Chondrocyte (in vitro differentiated cells): ENCODE measurements around the gene NOP9. TPM values are rescaled to one million over a fixed set of nuclear protein-coding genes. Genes with fewer than 3 reads are reported as not detected.

ENCODE experiments used
- DNase-seq: peaks from one replicate; pipeline ENCODE4 v3.0.0; 2021; ENCODE audit warnings: mixed read lengths, low spot score
- H3K27ac Mint-ChIP-seq: one replicate; pipeline ENCODE4 v1.8.0; 2021; ENCODE audit warnings: mild to moderate bottlenecking, moderate library complexity, mixed read lengths; ENCODE audit not compliant: unreplicated experiment
- H3K27me3 Mint-ChIP-seq: 2 replicates; pipeline ENCODE4 v1.8.0; 2021; ENCODE audit warnings: low read depth, mixed read lengths
- H3K36me3 Mint-ChIP-seq: 2 replicates; pipeline ENCODE4 v1.8.0; 2021; ENCODE audit warnings: low read depth, mixed read lengths
- H3K4me1 Mint-ChIP-seq: 2 replicates; pipeline ENCODE4 v1.8.0; 2021; ENCODE audit warnings: low read depth, mild to moderate bottlenecking, mixed read lengths
- H3K4me3 Mint-ChIP-seq: one replicate; pipeline ENCODE4 v1.8.0; 2021; ENCODE audit warnings: mild to moderate bottlenecking, moderate library complexity, mixed read lengths; ENCODE audit not compliant: unreplicated experiment
- H3K9me3 Mint-ChIP-seq: 2 replicates; pipeline ENCODE4 v1.8.0; 2021; ENCODE audit warnings: low read depth, mixed read lengths
- total RNA-seq: library from RNA; stranded (reverse); gene quantifications from 3 replicates; pipeline ENCODE4 v1.2.1, GENCODE V29; 2021
- TF ChIP-seq, protein P1 (sequence below): fragments of 200-600 bp; sonication (generic); IDR thresholded peaks from 2 replicates; pipeline ENCODE4 v1.5.0; 2021; ENCODE audit warnings: antibody characterized with exemption, mild to moderate bottlenecking, moderate library complexity

Gene NOP9
- total RNA-seq, 1 donor from 2014 or later = 19.4 TPM

DNA sequence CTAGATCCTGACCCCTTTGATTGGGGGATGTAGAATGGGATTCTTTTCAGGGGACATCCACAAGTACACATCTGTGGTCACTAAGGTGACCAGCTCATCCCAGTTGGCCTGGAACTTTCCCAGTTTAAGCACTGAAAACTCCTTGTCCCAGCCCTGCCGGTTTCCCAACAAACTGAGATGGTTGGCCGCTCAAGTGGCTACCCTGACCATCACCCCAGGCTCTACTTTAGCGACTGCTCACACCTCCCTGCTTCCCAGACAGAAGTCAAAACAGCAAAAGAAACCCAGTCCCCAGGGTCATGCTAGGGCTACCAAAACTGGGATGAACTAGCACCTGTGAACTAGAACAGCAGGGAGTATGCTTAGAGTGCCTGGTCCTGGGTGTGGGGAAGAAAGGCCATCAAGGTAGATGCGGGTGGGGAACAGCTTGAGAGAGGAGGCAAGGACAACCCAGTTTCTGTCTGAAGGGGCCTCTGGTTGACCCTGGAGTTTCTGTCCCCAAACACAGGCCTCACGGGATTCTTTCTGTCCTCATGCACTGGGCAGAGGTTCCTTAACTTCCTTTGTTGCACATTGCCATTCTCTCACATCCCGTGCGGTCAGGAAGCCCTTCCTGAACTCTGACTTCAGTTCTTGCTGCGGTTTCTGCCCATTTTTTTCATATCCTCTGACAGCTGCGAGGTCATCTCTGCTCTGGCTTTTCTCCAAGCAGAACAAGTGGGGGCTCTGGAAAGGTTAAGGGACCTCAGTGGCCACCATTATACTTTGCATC lies 13.3 kb downstream of the NOP9 start:
- DNase-seq = no peak
- Mint-ChIP-seq H3K4me1 (peaks cover 9% of the 10 kb centered on the region), H3K36me3 (peaks cover 4% of the 10 kb centered on the region), H3K4me3 (no peak overlapping the region), H3K27me3 (no peaks in the 10 kb centered on the region), H3K9me3 (no peaks in the 10 kb centered on the region), H3K27ac (no peak overlapping the region)
- TF ChIP-seq, protein P1, sequence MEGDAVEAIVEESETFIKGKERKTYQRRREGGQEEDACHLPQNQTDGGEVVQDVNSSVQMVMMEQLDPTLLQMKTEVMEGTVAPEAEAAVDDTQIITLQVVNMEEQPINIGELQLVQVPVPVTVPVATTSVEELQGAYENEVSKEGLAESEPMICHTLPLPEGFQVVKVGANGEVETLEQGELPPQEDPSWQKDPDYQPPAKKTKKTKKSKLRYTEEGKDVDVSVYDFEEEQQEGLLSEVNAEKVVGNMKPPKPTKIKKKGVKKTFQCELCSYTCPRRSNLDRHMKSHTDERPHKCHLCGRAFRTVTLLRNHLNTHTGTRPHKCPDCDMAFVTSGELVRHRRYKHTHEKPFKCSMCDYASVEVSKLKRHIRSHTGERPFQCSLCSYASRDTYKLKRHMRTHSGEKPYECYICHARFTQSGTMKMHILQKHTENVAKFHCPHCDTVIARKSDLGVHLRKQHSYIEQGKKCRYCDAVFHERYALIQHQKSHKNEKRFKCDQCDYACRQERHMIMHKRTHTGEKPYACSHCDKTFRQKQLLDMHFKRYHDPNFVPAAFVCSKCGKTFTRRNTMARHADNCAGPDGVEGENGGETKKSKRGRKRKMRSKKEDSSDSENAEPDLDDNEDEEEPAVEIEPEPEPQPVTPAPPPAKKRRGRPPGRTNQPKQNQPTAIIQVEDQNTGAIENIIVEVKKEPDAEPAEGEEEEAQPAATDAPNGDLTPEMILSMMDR = no peak

DNA sequence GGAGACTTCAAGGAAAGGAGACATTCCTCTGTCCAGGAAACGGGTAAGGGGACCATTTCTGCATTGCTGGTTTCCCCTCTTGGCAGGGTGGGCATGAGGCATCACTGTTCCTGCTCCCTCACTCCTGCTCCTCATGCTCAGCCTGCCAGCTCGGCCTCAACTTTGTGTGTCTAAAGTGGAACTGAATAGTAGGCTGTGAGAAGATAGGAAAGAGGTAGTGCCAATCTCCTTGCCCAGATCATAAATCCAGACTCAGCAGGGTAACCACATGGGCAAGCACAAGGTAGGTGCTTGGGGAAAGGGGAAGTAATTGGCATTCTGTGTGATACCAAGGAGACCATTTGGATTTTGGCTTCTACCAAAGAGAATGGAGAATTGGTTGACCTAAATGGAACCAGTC lies 14.3 kb downstream of the NOP9 start:
- H3K27ac Mint-ChIP-seq = no peak overlapping the region
- TF ChIP-seq, protein P1 = no peak
- H3K27me3 Mint-ChIP-seq = no peaks in the 10 kb centered on the region
- H3K4me1 Mint-ChIP-seq = peaks cover 6% of the 10 kb centered on the region
- peaks cover 4% of the 10 kb centered on the region for H3K36me3 Mint-ChIP-seq
- no peak for DNase-seq
- no peak overlapping the region for H3K4me3 Mint-ChIP-seq
- no peaks in the 10 kb centered on the region for H3K9me3 Mint-ChIP-seq

DNA sequence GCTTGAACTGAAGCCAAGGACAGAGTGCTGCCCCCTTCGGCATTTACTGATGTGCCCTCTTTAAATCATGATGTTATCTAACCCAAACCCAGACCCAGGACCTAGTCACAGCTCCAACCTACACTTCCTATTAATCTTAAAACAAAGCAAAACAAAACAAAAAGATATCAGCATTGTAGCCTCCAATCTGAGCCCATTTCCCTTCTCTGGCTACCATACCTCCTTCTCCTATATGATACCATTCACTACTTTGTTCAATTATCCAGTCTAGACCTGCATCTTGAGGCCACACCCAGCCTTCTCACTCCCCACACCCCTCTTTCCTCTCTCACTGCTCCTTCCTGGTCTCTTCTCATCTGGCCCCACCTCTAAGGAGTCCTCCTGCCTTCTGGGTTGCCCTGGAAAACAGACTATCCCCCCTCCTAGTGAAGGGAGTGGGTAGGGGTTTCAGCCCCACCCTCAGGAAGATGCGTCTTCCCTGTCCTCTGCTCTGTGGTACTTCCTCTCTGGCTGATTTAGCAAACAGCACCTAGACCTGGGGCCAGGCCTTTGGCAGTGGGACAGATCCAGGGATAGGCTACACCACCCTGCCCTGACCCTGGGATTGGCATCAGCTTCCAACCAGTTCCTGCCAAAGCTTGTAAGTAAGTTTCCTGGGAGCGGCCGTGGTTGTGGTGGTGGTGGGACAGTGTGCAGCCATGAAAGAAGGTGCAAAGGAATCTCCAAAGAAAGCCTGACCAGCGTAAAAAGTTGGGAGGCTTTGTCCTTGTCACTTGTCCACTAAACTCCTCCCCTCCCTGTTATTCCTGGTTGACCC lies 14.9 kb downstream of the NOP9 start:
- Mint-ChIP-seq H3K4me3 (no peak overlapping the region), H3K4me1 (peaks cover 6% of the 10 kb centered on the region), H3K27me3 (peaks cover 5% of the 10 kb centered on the region), H3K27ac (peak overlapping the region; percentile 4), H3K9me3 (no peaks in the 10 kb centered on the region), H3K36me3 (peaks cover 4% of the 10 kb centered on the region)
- no peak for DNase-seq
- TF ChIP-seq, protein P1 = no peak

DNA sequence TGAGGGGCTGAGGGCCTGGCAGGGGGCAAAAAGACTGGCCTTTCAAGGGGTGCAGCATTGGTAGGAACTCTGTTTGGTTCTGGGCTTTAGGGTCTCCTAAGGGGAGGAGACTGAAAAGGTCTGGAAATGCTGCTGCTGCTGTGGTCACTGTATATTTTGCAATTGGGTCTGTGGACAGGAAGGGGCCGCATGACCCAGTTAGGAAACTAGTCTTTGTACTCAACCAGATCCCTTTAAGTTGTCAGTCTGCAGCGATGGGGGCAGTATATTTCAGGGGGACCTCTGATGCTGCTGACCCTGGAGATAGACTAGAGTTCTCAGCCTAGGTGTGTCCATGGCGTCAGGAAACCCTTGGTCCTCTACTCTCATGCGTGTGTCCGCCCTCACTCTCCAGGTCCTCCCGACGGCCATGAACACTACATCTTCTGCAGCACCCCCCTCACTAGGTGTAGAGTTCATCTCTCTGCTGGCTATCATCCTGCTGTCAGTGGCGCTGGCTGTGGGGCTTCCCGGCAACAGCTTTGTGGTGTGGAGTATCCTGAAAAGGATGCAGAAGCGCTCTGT lies 15.7 kb downstream of the NOP9 start:
- H3K9me3 Mint-ChIP-seq = no peaks in the 10 kb centered on the region
- no peak overlapping the region for H3K27ac Mint-ChIP-seq
- TF ChIP-seq, protein P1 = no peak
- DNase-seq = no peak
- no peak overlapping the region for H3K4me3 Mint-ChIP-seq
- peaks cover 7% of the 10 kb centered on the region for H3K27me3 Mint-ChIP-seq
- peaks cover 2% of the 10 kb centered on the region for H3K36me3 Mint-ChIP-seq
- peaks cover 6% of the 10 kb centered on the region for H3K4me1 Mint-ChIP-seq
